NCI-H187 (cell line): ENCODE measurements around the gene CD300LG.
"Not testable (repeated sequence)": the region's sequence is repeated elsewhere in the genome, so short reads cannot be mapped to it uniquely, and the experiment has no call there.

Experiments used
- DNase-seq, 2 experiments: peaks; one replicate each; lab custom pipeline; 2025; lab: John Stamatoyannopoulos, UW

Gene CD300LG

DNA sequence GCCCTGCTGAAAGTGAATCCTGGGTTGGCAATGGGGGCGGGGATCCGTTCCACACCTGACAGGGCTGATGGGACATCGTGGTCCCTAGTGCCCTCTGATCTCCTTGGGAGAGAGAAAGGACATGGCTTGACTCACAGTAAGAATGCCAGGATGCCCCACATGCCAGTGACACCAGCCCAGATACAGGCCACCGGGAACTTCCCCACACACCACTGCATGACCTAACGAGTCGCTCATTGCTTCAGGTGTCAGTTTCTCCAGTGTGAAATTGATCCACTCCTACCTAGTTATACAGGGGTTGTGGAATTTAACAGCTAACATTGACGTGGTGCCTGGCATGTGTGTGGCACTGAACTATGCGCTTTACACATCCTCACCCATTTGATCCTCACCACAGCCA, 7.5 kb downstream of the CD300LG start:
- DNase-seq, result no peak

DNA sequence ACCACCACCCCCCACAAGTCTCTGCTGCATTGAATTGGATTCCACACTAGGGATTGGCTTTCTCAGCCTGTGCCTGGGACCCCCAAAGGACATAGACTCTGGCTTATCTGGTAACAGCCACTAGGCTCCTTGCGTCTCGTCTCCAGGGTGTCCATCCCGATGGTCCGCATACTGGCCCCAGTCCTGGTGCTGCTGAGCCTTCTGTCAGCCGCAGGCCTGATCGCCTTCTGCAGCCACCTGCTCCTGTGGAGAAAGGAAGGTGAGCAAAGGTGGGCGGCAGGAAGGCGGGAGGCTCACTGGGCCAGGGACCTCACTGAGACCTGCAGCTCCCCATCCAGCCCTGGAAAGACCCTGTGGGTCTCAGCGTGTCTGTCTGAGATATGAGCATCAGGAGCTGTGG, 8.1 kb downstream of the CD300LG start:
- no peak for DNase-seq

DNA sequence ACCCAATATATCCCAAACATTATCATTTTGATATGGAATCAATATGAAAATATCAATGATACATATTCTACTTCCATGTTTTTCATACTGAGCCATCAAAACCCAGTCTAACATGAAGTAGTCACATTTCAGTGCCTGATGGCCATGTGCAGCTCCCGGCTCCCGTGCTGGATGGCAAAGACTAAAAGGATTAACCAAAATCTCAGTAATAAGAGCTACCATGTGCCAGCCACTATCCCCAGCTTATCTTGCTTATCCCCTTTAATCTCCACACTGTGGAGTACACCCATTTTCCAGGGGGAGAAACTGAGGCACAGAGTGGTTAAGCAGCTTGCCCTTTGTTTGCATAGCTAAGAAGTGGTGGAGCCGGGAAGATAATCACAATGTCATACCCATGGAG, 9.2 kb downstream of the CD300LG start:
- DNase-seq, result no peak

DNA sequence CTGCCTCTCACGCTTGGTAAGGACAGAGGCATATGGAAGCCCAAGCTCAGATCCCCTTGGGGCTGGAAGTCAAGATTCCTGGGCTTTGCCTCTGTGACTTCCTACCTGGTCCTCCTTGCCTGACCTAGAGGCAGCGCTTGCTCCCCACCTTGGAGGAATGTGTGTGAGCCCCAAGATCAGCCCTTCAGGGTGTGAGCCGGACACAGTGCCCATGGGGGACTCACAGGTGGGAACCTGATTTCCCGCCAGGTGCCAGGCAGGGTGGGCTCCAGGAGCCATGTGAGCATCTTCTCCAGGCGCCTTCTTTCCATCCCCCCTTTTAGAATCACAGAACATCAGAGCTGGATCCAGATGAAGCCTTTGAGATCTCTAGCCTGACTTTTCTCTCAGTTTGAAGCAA, 10.2 kb downstream of the CD300LG start:
- no peak for DNase-seq

DNA sequence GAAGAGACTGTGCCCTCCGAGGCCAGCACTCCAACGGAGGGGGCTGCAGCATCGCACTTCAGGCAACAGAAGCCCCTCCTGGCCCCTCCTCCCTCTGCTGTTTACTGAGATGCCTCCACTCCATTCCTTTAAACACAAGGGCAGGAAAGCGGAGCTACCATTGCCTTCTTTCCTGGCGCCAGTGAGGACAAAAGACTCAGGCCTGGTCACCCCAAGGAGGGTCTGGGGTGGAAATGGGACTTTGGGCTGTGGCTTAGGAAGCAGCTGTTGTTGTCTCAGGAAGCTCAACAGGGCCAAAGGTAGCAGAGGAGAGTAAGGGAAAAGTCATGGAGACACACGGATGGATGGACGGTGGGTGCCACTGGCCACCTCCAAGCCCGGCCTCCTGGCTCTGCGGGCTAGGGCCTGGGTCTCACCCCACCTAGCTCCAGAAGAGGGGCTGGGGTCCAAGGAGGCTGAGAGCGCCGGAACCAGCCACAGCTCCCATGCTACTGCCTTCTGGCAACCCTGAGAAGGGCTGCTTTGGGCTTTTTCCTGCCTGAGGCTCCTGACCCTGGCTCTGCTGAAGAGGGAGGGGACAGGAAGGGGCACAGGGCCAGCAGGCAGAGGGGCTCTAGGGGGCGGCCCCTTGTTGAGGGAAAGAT, 11.1 kb downstream of the CD300LG start:
- DNase-seq, result no peak

DNA sequence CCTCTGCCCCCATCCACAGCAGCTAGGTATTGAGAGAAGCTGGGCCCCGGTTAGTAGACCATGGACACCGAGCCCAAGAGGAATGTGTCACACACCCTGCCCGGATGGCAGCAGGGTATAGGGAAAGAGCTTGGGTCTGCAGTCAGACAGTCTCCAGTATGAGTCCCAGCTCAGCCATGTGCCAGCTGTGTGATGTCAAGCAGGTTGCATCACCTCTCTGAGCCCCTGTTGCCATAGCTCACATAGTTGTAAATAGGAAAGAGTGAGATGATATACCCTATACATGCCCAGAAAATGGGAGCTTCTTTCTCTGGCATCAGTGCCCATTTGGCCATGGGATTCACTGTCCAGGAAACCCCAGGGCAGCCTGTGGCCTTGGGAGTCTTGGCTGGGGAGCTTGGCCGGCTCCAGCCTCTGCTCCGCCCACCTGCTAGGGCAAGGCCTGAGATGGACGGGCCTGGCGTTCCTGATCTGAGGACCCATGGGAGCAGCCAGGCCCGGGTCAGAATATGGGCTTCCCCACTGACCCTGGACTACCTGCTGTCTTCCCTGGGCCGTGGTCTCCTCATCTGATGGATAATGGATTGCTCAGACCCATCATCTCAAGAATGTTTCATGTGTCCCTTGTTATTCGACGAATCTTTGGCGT, 13.2 kb downstream of the CD300LG start:
- DNase-seq, result no peak

DNA sequence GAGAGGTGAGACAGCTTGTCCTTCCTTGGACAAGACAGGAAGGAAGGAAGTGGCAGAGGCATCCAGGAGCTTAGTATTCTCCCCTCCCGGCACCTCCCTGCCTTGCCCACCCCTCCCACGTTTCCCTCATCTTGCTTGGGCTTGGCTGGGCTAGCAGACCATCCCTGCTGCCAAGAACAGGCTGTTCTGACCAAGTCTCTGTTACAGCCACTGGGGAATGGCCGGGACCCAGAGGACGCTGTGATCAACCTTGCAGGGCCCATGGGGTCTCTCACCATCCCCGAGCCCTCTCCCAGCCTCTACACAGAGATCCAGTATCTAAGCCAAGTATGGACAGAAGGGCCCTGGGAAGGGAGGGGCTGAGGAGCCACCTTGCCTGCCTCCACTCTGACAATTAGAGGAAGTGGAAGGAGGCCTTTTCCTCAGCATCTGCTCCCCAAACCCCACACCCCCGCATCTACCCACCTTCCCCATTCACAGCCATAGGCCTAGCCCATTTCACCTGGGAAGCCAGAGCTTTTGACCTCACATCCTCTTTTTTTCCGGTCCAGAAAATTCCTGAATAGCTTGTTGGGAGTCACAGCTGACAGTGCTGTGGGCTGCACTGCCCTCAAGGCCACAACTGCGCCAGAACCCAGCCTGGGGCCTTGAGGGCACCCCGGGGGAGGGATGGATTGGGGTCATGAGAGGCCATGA, 14.1 kb downstream of the CD300LG start:
- DNase-seq, result no peak

DNA sequence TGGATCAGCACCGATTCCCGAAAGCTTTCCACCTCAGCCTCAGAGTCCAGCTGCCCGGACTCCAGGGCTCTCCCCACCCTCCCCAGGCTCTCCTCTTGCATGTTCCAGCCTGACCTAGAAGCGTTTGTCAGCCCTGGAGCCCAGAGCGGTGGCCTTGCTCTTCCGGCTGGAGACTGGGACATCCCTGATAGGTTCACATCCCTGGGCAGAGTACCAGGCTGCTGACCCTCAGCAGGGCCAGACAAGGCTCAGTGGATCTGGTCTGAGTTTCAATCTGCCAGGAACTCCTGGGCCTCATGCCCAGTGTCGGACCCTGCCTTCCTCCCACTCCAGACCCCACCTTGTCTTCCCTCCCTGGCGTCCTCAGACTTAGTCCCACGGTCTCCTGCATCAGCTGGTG, 15.0 kb downstream of the CD300LG start:
- DNase-seq, result no peak

DNA sequence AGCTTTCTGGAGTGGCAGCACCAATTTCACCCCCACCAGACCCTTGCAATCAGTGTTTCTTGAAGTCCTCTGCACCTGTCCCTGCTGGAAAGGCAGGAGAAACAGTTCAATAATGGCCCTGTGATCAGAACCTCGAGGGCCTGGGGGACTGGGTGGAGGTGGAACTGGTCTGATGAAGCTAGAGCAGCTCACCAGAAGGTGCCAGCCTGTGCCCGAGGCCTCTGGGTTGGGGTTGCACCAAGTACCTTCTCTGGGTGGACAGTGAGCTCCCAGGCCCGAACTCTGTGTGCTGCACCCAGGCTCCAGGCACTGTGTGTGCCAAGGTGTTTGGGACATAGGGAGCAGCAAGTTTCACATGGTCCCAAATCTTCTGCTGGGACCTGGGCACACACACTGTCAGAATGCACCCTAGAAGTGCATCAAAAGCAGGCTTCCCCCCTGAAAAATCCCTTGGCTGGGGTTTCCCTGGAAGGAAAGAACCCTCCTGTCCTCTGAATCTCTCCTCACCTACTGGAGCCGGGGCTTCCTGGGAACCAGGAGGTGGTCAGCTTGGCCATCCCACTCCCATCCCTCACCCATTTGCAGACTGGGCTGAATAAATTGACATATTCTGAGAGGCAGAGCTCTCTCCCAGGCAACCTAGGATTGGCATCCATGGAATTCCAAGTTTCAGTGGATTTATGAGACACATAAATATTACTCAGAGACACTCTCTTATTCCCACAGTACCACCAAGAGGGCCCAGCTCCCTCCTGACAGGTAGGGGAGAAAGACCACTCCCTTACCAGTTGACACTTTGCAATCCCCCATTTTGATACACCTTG, 17.4 kb downstream of the CD300LG start:
- no peak for DNase-seq

DNA sequence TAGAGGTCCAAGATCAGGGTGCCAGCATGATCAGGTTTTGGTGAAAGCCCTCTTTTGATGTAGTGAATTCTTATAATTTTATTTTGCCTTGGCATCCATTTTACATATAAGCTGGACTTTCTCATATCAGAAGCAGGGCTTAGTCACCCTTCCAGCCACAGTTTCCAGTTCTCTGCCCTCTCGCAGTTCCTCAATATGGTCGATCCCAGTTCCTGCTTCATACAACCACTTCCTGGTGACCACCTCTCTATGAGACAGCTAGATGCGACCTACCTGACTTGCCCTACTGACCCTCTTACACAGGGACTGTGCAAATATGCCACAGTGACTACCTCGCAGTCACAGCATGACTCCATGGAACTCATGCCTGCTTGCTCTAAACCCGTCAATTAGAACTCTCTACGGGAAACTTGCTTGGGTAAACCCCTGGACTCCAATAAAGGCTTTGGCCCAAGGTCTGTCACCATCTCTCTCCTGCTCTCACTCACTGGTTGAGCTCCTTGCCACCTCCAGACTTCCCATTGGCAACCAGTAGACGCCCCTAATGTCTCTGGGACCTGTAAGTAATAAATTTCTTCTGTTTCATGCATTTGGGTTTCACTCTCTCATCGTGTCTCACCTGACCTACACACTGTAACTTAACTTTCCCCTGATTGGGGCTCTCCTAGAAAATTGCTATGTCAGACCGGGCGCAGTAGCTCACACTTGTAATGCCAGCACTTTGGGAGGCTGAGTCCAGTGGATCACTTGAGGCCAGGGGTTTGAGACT, 21.4 kb downstream of the CD300LG start:
- DNase-seq, result no peak

DNA sequence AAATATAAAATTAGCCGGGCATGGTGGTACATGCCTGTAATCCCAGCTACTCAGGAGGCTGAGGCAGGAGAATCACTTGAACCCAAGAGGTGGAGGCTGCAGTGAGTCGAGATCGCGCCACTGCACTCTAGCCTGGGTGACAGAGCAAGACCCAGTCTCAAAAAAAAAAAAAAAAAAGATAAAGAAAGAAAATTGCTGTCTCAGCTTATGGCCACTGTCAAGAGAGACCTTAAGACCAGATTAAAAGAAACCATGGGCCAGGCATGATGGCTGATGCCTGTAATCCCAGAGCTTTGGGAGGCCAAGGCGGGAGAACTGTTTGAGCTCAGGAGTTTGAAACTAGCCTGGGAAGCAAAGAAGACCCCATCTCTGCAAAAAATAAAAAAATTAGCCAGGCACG, 22.1 kb downstream of the CD300LG start:
- DNase-seq, result not testable (repeated sequence)

DNA sequence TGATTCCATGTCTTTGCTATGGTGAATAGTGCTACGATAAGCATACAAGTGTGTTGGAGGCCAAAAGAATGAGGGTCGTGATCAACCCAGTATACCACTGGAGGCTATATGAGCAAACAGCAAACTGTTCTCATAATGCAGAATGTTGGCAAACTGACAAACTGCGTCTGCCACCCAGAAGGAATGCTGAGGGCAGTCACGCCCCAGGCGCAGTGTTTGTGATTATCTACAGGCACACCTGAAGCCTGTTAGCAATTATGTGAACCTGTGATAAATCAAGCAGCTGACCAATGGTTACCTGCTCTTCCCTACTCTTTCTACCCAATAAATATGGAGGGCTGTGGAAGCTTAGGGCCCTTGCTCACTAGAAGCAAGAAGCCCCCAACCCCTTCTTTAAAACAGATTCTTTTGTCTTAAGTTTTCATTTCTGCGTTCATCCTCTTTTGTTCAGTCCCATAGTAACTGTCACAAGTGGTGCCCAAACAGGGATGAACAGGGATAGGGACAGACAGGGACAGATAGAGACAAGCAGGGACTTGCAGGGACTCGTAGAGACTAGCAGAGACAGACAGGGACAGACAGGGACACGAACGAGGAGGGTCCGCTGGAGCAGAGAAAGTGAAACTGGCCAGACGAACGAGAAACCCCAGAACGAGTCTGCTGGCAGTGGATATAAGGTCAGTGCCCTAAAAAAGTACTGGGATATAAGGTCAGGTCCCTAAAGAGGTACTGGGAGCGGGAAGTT, 25.1 kb downstream of the CD300LG start:
- DNase-seq, result no peak

DNA sequence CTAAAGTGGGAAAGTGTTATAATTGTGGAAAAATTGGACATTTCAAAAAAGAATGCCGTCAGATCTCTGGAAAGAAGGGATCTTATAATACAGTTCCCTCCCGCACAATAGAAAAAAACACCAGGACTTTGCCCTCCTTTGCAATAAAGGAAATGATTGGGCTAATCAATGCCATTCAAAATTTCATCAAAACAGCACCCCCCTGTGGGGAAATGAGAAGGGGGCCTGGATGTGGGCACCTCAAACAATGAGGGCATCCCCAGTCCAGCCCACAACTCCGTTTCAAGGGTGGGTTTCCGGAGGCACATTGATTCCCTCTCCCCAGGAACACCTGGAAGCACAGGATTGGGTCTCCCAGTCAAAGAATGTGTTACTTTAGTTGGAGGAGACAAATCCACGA, 26.1 kb downstream of the CD300LG start:
- DNase-seq, result no peak

DNA sequence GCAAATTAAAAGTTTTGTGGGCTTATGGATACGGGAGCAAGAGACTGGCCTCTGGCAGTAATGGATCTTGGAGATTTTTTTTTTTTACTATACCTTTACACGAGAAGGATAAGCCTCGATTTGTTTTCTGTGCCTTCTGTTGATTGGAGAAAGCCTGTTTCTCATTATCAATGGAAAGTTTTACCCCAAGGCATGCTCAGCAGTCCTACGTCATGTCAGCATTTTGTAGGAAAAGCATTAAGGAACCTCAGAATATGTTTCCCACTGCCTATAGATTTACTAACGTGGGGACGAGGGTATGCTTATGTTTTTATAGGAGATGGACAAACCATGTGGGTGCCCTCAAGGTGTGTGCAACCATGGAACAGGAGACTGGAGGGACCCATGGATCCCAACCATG, 26.8 kb downstream of the CD300LG start:
- DNase-seq, result no peak

DNA sequence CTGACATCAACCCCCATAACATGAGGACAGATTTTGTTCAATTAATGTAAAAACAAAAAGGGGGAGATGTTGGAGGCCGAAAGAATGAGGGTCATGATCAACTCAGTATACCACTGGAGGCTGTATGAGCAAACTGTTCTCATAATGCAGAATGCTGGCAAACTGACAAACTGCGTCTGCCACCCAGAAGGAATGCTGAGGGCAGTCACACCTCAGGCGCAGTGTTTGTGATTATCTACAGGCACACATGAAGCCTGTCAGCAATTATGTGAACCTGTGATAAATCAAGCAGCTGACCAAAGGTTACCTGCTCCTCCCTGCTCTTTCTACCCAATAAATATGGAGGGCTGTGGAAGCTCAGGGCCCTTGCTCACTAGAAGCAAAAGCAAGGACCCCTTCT, 27.3 kb downstream of the CD300LG start:
- no peak for DNase-seq

DNA sequence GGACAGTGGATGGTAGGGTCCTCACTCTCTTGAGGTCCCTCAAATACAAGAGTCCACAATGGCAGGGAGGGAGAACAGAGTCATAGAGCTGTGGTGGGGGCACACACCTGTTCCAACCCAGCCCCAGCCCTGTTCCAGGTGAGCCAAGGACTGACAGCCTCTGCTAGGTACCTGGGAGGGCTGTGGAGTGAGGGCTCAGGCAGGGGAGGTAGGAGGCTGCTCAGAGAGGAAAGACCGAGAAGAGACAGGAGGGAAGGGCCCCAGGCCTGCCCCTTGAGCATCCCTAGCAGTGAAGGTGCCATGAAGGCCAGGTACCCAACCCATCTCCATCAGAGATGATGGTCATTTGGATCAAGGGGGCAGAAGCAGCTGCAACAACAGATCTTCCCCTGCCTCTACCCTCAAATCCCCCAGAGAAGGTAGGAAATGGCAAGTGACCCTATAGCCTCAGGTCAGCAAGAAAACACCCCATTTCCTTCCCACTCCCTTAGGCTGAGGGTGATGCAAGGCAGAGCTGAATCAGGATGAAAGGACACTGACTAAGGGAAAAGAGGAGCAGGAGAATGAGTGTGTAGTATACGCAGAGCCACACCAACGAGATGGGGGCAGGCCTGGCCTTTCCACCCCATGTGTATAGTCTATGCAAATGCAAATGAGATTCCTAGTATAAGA, 28.6 kb downstream of the CD300LG start:
- no peak for DNase-seq

DNA sequence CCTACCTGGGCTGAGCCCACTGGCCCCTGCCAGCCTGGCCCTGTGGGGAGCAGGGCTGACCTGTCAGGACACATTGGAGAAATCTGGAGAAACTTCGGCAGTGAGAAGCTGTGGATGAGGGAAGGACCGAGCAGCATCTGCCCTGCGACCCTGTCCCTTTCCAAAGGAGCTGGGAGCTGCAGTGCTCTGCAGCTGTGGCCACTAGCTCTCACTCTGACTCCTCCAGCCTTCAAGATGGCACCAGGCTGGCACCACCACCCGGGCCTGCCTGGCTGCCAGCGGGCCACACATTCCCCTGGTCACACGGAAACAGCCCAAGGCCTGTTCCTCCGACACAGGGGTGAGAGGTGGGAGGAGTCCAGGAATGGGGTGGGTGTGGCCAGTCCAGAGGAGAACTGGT, 30.1 kb downstream of the CD300LG start:
- no peak for DNase-seq

DNA sequence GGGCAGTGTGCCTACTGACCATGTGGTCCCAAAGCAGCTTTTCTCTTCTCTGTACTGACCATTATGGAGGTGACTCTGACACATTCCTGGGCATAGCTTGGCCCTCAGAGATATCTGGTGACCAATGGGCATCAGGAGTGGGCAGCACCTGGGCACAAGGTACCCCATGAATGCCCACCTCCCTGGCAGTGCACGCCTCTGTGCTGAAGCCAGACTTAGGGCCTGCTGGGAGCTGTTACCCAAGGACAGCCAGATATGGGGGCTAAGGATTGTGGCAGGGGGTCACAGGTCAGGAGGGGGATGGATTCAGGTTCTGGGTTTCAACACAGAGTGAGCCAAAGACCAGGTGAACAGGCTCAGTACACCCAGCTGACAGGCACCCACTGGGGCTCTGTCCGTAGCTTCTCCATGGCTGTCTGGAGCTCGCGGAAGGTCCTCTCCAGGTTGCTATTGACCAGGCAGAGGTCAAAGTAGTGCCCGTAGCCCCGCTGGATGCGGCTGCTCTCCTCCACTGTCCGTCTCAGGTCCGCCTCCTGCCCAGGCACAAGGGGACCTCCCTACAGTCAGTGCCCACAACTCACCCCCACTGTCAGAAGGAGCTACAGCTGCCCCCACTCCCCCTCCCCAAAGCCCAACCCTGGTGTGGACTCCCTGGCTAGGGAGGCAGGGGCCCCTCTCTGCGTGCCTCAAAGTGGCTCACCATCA, 30.6 kb downstream of the CD300LG start:
- no peak for DNase-seq

DNA sequence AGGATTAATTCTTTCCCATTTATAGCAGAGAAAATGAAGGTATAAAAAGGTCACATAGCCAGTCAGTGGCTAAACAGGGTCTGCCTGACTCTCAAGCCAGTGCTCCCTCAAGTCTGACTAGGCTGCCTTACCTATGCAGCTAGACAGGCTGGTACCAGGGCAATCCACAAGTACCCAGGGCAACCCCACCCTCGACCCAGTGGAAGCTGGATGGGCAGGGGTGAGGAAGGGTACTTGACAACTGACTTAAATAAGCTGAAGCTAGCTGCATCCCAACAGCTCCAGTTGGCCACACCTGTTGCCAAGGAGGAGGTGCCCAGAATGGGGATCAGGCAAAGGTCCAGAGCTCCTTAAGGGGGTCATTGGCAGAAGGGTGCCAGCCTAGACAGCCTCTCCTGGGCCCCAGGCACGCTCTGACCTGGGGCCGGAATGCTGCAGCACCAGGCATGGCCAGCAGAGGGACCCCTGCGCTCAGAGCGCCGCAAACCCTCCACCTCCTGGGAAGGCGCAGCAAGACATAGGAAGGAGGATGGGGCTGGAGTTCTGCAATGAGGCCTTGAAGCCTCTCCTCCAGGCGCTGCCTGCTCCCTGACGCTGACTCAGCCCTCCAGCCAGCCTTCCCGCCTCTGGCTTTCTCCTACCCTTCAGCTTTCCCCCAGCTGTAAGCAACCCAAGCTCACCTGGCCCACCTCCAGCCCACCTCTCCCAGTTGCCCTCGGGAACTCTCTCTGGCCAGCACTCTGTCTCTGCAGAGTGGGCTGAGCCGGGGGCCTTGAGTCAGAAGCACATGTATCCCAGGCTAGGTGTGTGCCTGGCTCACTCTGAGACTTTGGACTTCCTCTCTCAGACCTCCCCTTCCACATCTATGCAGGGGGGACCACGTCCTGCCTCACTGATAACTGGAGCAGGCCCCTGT, 31.5 kb downstream of the CD300LG start:
- peak; percentile 45 to 46 for DNase-seq
